SJCRH30 (cell line): ENCODE data around the gene MFAP2. TPM values are rescaled to one million over a fixed set of nuclear protein-coding genes. Genes with fewer than 3 reads are reported as not detected.
"Not testable (repeated sequence)": the region's sequence is repeated elsewhere in the genome, so short reads cannot be mapped to it uniquely, and the experiment has no call there.

Experiments
- DNase-seq, 2 experiments: peaks; one replicate each; pipeline ENCODE4 v3.0.0-alpha.2; 2015 to 2020
- H3K27ac ChIP-seq: fragments of 250-450 bp; sonication (Bioruptor Pico); 2 replicates; pipeline ENCODE4 v1.5.1; 2020; ENCODE audit warnings: mild to moderate bottlenecking, moderate library complexity
- H3K27me3 ChIP-seq: fragments of 250-450 bp; sonication (Bioruptor Pico); 2 replicates; pipeline ENCODE4 v1.5.1; 2020; ENCODE audit warnings: mild to moderate bottlenecking, moderate library complexity
- H3K36me3 ChIP-seq: fragments of 250-450 bp; sonication (Bioruptor Pico); 2 replicates; pipeline ENCODE4 v1.5.1; 2020; ENCODE audit warnings: mild to moderate bottlenecking, moderate library complexity
- H3K4me1 ChIP-seq: fragments of 250-450 bp; sonication (Bioruptor Pico); 2 replicates; pipeline ENCODE4 v1.5.1; 2020; ENCODE audit warnings: mild to moderate bottlenecking, moderate library complexity
- H3K4me3 ChIP-seq: fragments of 250-450 bp; sonication (Bioruptor Pico); 2 replicates; pipeline ENCODE4 v1.5.1; 2020; ENCODE audit warnings: mild to moderate bottlenecking, moderate library complexity
- H3K9me3 ChIP-seq: fragments of 250-450 bp; sonication (Bioruptor Pico); replicated peaks from 2 replicates; pipeline ENCODE4 v1.5.1; 2020; ENCODE audit warnings: mild to moderate bottlenecking, moderate library complexity
- total RNA-seq: library from RNA; depleted of rRNA; stranded (reverse); fragments of >200 nt; shearing (Covaris generic); gene quantifications from 2 replicates; pipeline ENCODE4 v1.2.3, GENCODE V29; 2014

MFAP2 gene
- total RNA-seq, 1 experiment from 2014 or later: 22.9 TPM

GRCh38 chr1:16967095-16967575 is 13.3 kb downstream of the MFAP2 start:
- H3K27ac ChIP-seq: peak overlapping the region; percentile 69
- H3K9me3 ChIP-seq: no peaks in the 10 kb centered on the region
- no peaks in the 10 kb centered on the region for H3K27me3 ChIP-seq
- peaks cover 6% of the 10 kb centered on the region for H3K36me3 ChIP-seq
- peak; percentile 93 to 94 for DNase-seq
- no peak overlapping the region for H3K4me3 ChIP-seq
- H3K4me1 ChIP-seq: peaks cover 34% of the 10 kb centered on the region

- H3K4me3 ChIP-seq: no peak overlapping the region
- no peaks in the 10 kb centered on the region for H3K9me3 ChIP-seq
- H3K4me1 ChIP-seq: peaks cover 27% of the 10 kb centered on the region
- H3K27ac ChIP-seq: peak overlapping the region; percentile 69; the same call in 1 of the 2 replicates
- no peak for DNase-seq
- peaks cover 6% of the 10 kb centered on the region for H3K36me3 ChIP-seq
- H3K27me3 ChIP-seq: no peaks in the 10 kb centered on the region
Measured at GRCh38 chr1:16966282-16966681, 14.1 kb downstream of the MFAP2 start.

- no peaks in the 10 kb centered on the region for H3K9me3 ChIP-seq
- no peaks in the 10 kb centered on the region for H3K27me3 ChIP-seq
- H3K27ac ChIP-seq: no peak overlapping the region
- H3K4me1 ChIP-seq: peaks cover 23% of the 10 kb centered on the region
- H3K36me3 ChIP-seq: peaks cover 6% of the 10 kb centered on the region
- DNase-seq: no peak
- no peak overlapping the region for H3K4me3 ChIP-seq
Measured at GRCh38 chr1:16965486-16966067, 14.8 kb downstream of the MFAP2 start.

GRCh38 chr1:16964169-16964568 is 16.3 kb downstream of the MFAP2 start:
- not testable (repeated sequence) for DNase-seq, H3K27me3 ChIP-seq, H3K27ac ChIP-seq, H3K4me3 ChIP-seq, H3K9me3 ChIP-seq, H3K36me3 ChIP-seq
- peaks cover 23% of the 10 kb centered on the region for H3K4me1 ChIP-seq

- H3K4me1 ChIP-seq: peaks cover 5% of the 10 kb centered on the region
- peaks cover 8% of the 10 kb centered on the region for H3K36me3 ChIP-seq
- H3K27ac ChIP-seq: no peak overlapping the region
- H3K4me3 ChIP-seq: no peak overlapping the region
- no peak for DNase-seq
- no peaks in the 10 kb centered on the region for H3K27me3 ChIP-seq
- H3K9me3 ChIP-seq: no peaks in the 10 kb centered on the region
Measured at GRCh38 chr1:16961297-16962133, 18.9 kb downstream of the MFAP2 start.

GRCh38 chr1:16960560-16961296 is 19.7 kb downstream of the MFAP2 start:
- no peaks in the 10 kb centered on the region for H3K4me1 ChIP-seq
- H3K9me3 ChIP-seq: no peaks in the 10 kb centered on the region
- no peak overlapping the region for H3K27ac ChIP-seq
- DNase-seq: no peak
- H3K27me3 ChIP-seq: no peaks in the 10 kb centered on the region
- peaks cover 8% of the 10 kb centered on the region for H3K36me3 ChIP-seq
- H3K4me3 ChIP-seq: no peak overlapping the region

- H3K9me3 ChIP-seq: no peaks in the 10 kb centered on the region
- no peak overlapping the region for H3K4me3 ChIP-seq
- H3K27ac ChIP-seq: no peak overlapping the region
- no peaks in the 10 kb centered on the region for H3K27me3 ChIP-seq
- H3K4me1 ChIP-seq: no peaks in the 10 kb centered on the region
- H3K36me3 ChIP-seq: peaks cover 5% of the 10 kb centered on the region
- no peak for DNase-seq
Measured at GRCh38 chr1:16958475-16958874, 21.9 kb downstream of the MFAP2 start.

- H3K4me3 ChIP-seq: no peak overlapping the region
- DNase-seq: no peak
- no peak overlapping the region for H3K27ac ChIP-seq
- peaks cover 5% of the 10 kb centered on the region for H3K36me3 ChIP-seq
- no peaks in the 10 kb centered on the region for H3K27me3 ChIP-seq
- H3K9me3 ChIP-seq: no peaks in the 10 kb centered on the region
- no peaks in the 10 kb centered on the region for H3K4me1 ChIP-seq
Measured at GRCh38 chr1:16957731-16958130, 22.7 kb downstream of the MFAP2 start.

- no peak overlapping the region for H3K27ac ChIP-seq
- H3K36me3 ChIP-seq: peaks cover 5% of the 10 kb centered on the region
- no peak for DNase-seq
- H3K9me3 ChIP-seq: no peaks in the 10 kb centered on the region
- no peaks in the 10 kb centered on the region for H3K27me3 ChIP-seq
- no peaks in the 10 kb centered on the region for H3K4me1 ChIP-seq
- H3K4me3 ChIP-seq: no peak overlapping the region
Measured at GRCh38 chr1:16956775-16957174, 23.6 kb downstream of the MFAP2 start.

- Histone ChIP-seq H3K4me1 (no peaks in the 10 kb centered on the region), H3K36me3 (peaks cover 5% of the 10 kb centered on the region), H3K27ac (no peak overlapping the region), H3K27me3 (no peaks in the 10 kb centered on the region), H3K4me3 (no peak overlapping the region), H3K9me3 (no peaks in the 10 kb centered on the region)
- no peak for DNase-seq
Measured at GRCh38 chr1:16955186-16955585, 25.2 kb downstream of the MFAP2 start.

GRCh38 chr1:16954579-16954978 is 25.8 kb downstream of the MFAP2 start:
- H3K4me1 ChIP-seq: no peaks in the 10 kb centered on the region
- no peak overlapping the region for H3K27ac ChIP-seq

GRCh38 chr1:16952376-16952775 is 28.0 kb downstream of the MFAP2 start:
- not testable (repeated sequence) for H3K27ac ChIP-seq, H3K4me3 ChIP-seq, H3K4me1 ChIP-seq, H3K27me3 ChIP-seq, H3K9me3 ChIP-seq, DNase-seq, H3K36me3 ChIP-seq

More at GRCh38 chr1:16954579-16954978, 25.8 kb downstream of the MFAP2 start:
- Histone ChIP-seq H3K9me3 (no peaks in the 10 kb centered on the region), H3K4me3 (no peak overlapping the region), H3K27me3 (no peaks in the 10 kb centered on the region), H3K36me3 (peaks cover 5% of the 10 kb centered on the region)
- no peak for DNase-seq

- H3K36me3 ChIP-seq, H3K9me3 ChIP-seq, H3K4me1 ChIP-seq, H3K27me3 ChIP-seq, DNase-seq, H3K4me3 ChIP-seq: not testable (repeated sequence)
- peak overlapping the region; percentile 43 for H3K27ac ChIP-seq
Measured at GRCh38 chr1:16949026-16949425, 31.4 kb downstream of the MFAP2 start.

- H3K4me1 ChIP-seq, H3K9me3 ChIP-seq, H3K27me3 ChIP-seq, H3K36me3 ChIP-seq: not testable (repeated sequence)
- DNase-seq: peak; percentile 94 to 98
- Histone ChIP-seq H3K4me3 (0 out of 2 replicates have a peak overlapping the region, but pooled peaks have one; percentile 4), H3K27ac (peak overlapping the region; percentile 43)
Measured at GRCh38 chr1:16948282-16948891, 32.0 kb downstream of the MFAP2 start.
